ENCODE measurements around the gene SLC35F3. TPM values are rescaled to one million over a fixed set of nuclear protein-coding genes. Genes with fewer than 3 reads are reported as not detected.
A peak's percentile ranks its signal among the peaks of the same experiment; 100 is the strongest.

SLC35F3 gene
- total RNA-seq, 2 experiments from 2014 or later: not detected

GRCh38 chr1:234322979-234323378 is 418.5 kb downstream of the SLC35F3 start:
- Histone ChIP-seq H2AFZ (ENCODE audit: low read length) (peak overlapping the region; percentile 23; the same call in 1 of the 2 replicates), H3K9me3 (ENCODE audit: low read length) (no peaks in the 10 kb centered on the region), H3K4me3 (ENCODE audit: low read depth, low read length, poor library complexity, severe bottlenecking) (no peak overlapping the region), H3K9me2 (ENCODE audit: insufficient read depth, low read length) (no peaks in the 10 kb centered on the region), H3K4me2 (ENCODE audit: low read length) (no peak overlapping the region; the same call in 1 of the 2 replicates), H3K27ac (ENCODE audit: low read depth, low read length, poor library complexity, severe bottlenecking) (no peak overlapping the region), H3K79me2 (ENCODE audit: insufficient read depth, low read depth, low read length) (no peaks in the 10 kb centered on the region), H3K4me1 (ENCODE audit: insufficient read depth, low read length, poor library complexity, severe bottlenecking) (no peaks in the 10 kb centered on the region), H4K20me1 (ENCODE audit: insufficient read depth, low read length) (no peaks in the 10 kb centered on the region), H3K36me3 (ENCODE audit: insufficient read depth, low read length) (no peaks in the 10 kb centered on the region)
- TF ChIP-seq, protein P1, sequence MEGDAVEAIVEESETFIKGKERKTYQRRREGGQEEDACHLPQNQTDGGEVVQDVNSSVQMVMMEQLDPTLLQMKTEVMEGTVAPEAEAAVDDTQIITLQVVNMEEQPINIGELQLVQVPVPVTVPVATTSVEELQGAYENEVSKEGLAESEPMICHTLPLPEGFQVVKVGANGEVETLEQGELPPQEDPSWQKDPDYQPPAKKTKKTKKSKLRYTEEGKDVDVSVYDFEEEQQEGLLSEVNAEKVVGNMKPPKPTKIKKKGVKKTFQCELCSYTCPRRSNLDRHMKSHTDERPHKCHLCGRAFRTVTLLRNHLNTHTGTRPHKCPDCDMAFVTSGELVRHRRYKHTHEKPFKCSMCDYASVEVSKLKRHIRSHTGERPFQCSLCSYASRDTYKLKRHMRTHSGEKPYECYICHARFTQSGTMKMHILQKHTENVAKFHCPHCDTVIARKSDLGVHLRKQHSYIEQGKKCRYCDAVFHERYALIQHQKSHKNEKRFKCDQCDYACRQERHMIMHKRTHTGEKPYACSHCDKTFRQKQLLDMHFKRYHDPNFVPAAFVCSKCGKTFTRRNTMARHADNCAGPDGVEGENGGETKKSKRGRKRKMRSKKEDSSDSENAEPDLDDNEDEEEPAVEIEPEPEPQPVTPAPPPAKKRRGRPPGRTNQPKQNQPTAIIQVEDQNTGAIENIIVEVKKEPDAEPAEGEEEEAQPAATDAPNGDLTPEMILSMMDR (conservative IDR thresholded peaks at IDR 0.05; ENCODE audit: low read length): peak; percentile 89
- no peak for TF ChIP-seq EZH2phosphoT487 (IDR thresholded peaks at IDR 0.05; ENCODE audit: borderline replicate concordance, low read depth, low read length)
- DNase-seq (ENCODE audit: low spot score): peak; percentile 66
- intact Hi-C loops (cut with micrococcal nuclease; ENCODE audit: unreplicated experiment): loop anchor here (5.0 to 10.0 kb wide), 2 partner anchors 102 to 154 kb away; partner anchors contain the start of gene TARBP1
- no TSS peak for BruUV-seq (replicated peaks)
- CTCF ChIA-PET (ENCODE audit: unreplicated experiment): no interaction called here
- POLR2A ChIA-PET: no interaction called here

DNA sequence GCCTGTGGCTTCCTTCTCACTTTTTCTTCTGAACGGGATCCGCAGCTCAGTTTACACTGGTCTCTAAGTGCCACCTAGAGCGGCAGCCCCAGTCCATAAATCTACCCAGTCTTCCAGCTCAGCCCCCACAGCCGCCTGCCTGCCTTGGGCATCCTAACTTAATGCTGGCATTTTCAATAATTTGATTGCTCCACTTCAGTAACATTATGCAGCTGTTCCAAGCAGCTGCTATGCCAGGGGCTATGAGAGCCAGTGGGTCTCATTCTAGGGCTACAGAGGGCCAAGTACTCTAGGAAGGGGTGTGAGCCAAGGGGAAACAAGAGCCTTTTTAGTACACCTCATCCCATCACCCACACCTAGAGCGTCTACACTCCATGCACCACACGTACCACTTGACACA is 420.3 kb downstream of the SLC35F3 start:
- H4K20me1 ChIP-seq (ENCODE audit: insufficient read depth, low read length): no peaks in the 10 kb centered on the region
- H3K4me3 ChIP-seq (ENCODE audit: low read depth, low read length, poor library complexity, severe bottlenecking): no peak overlapping the region
- no peaks in the 10 kb centered on the region for H3K36me3 ChIP-seq (ENCODE audit: insufficient read depth, low read length)
- no peaks in the 10 kb centered on the region for H3K79me2 ChIP-seq (ENCODE audit: insufficient read depth, low read depth, low read length)
- H3K27ac ChIP-seq (ENCODE audit: low read depth, low read length, poor library complexity, severe bottlenecking): no peak overlapping the region
- intact Hi-C loops (cut with micrococcal nuclease; ENCODE audit: unreplicated experiment): loop anchor here (5.0 to 10.0 kb wide), 2 partner anchors 100 to 152 kb away; partner anchors contain the start of gene TARBP1
- no peak for DNase-seq (ENCODE audit: low spot score)
- no peak for TF ChIP-seq EZH2phosphoT487 (IDR thresholded peaks at IDR 0.05; ENCODE audit: borderline replicate concordance, low read depth, low read length)
- TF ChIP-seq, protein P1 (conservative IDR thresholded peaks at IDR 0.05; ENCODE audit: low read length): no peak
- POLR2A ChIA-PET: no interaction called here
- no peaks in the 10 kb centered on the region for H3K9me3 ChIP-seq (ENCODE audit: low read length)
- H3K9me2 ChIP-seq (ENCODE audit: insufficient read depth, low read length): no peaks in the 10 kb centered on the region
- CTCF ChIA-PET (ENCODE audit: unreplicated experiment): interaction anchor here (0.6 kb wide), 1 partner anchor 1294 kb away, joined by 3 read pairs; no protein-coding TSS in a partner anchor
- no peak overlapping the region for H2AFZ ChIP-seq (ENCODE audit: low read length)
- H3K4me1 ChIP-seq (ENCODE audit: insufficient read depth, low read length, poor library complexity, severe bottlenecking): peaks cover 3% of the 10 kb centered on the region
- BruUV-seq (replicated peaks): no TSS peak
- H3K4me2 ChIP-seq (ENCODE audit: low read length): no peak overlapping the region

GRCh38 chr1:234325878-234326496 is 421.5 kb downstream of the SLC35F3 start:
- intact Hi-C loops (cut with micrococcal nuclease; ENCODE audit: unreplicated experiment): loop anchor here (1.0 to 10.0 kb wide), 2 partner anchors 47 to 99 kb away; partner anchors contain the start of gene COA6
- TF ChIP-seq, protein P1 (conservative IDR thresholded peaks at IDR 0.05; ENCODE audit: low read length): no peak
- no peak for TF ChIP-seq EZH2phosphoT487 (IDR thresholded peaks at IDR 0.05; ENCODE audit: borderline replicate concordance, low read depth, low read length)
- Histone ChIP-seq H3K4me1 (ENCODE audit: insufficient read depth, low read length, poor library complexity, severe bottlenecking) (peaks cover 12% of the 10 kb centered on the region), H3K9me2 (ENCODE audit: insufficient read depth, low read length) (no peaks in the 10 kb centered on the region), H3K4me2 (ENCODE audit: low read length) (0 out of 2 replicates have a peak overlapping the region, but pooled peaks have one; percentile 44), H3K79me2 (ENCODE audit: insufficient read depth, low read depth, low read length) (no peaks in the 10 kb centered on the region), H2AFZ (ENCODE audit: low read length) (no peak overlapping the region), H3K4me3 (ENCODE audit: low read depth, low read length, poor library complexity, severe bottlenecking) (no peak overlapping the region), H3K27ac (ENCODE audit: low read depth, low read length, poor library complexity, severe bottlenecking) (no peak overlapping the region), H3K36me3 (ENCODE audit: insufficient read depth, low read length) (no peaks in the 10 kb centered on the region), H3K9me3 (ENCODE audit: low read length) (no peaks in the 10 kb centered on the region), H4K20me1 (ENCODE audit: insufficient read depth, low read length) (no peaks in the 10 kb centered on the region)
- DNase-seq (ENCODE audit: low spot score): no peak
- POLR2A ChIA-PET: no interaction called here
- no TSS peak for BruUV-seq (replicated peaks)
- CTCF ChIA-PET (ENCODE audit: unreplicated experiment): interaction anchor here (1.6 kb wide), 1 partner anchor 10 kb away, joined by 5 read pairs; no protein-coding TSS in a partner anchor
